ENCODE measurements around the gene ATR. TPM values are rescaled to one million over a fixed set of nuclear protein-coding genes. Genes with fewer than 3 reads are reported as not detected.
A peak's percentile ranks its signal among the peaks of the same experiment; 100 is the strongest.

ATR gene
- total RNA-seq, 1 donor from 2014 or later, result 29.1 TPM

- H3K36me3 Mint-ChIP-seq (ENCODE audit: low read depth), result peaks cover 62% of the 10 kb centered on the region
- no peak overlapping the region for H3K4me3 Mint-ChIP-seq (ENCODE audit: low read depth)
- intact Hi-C loops (cut with micrococcal nuclease), result no loop called here
- H3K27ac Mint-ChIP-seq, result peak overlapping the region; percentile 72
- no peak for DNase-seq (ENCODE audit: low spot score)
- peaks cover 8% of the 10 kb centered on the region for H3K9me3 Mint-ChIP-seq
- H3K4me1 Mint-ChIP-seq (ENCODE audit: low read depth), result peaks cover 22% of the 10 kb centered on the region
- no peaks in the 10 kb centered on the region for H3K27me3 Mint-ChIP-seq (ENCODE audit: low read depth)
These were observed 79.9 kb downstream of the ATR start for GRCh38 chr3:142498397-142499180.

GRCh38 chr3:142497729-142498128, 80.8 kb downstream of the ATR start:
- Mint-ChIP-seq H3K4me1 (ENCODE audit: low read depth) (peaks cover 22% of the 10 kb centered on the region), H3K36me3 (ENCODE audit: low read depth) (peaks cover 62% of the 10 kb centered on the region), H3K27ac (no peak overlapping the region), H3K4me3 (ENCODE audit: low read depth) (no peak overlapping the region), H3K27me3 (ENCODE audit: low read depth) (no peaks in the 10 kb centered on the region), H3K9me3 (peaks cover 8% of the 10 kb centered on the region)
- no peak for DNase-seq (ENCODE audit: low spot score)
- intact Hi-C loops (cut with micrococcal nuclease), result no loop called here

- H3K27ac Mint-ChIP-seq, result no peak overlapping the region
- DNase-seq (ENCODE audit: low spot score), result no peak
- no peaks in the 10 kb centered on the region for H3K9me3 Mint-ChIP-seq
- H3K27me3 Mint-ChIP-seq (ENCODE audit: low read depth), result no peaks in the 10 kb centered on the region
- intact Hi-C loops (cut with micrococcal nuclease), result no loop called here
- H3K4me3 Mint-ChIP-seq (ENCODE audit: low read depth), result no peak overlapping the region
- H3K4me1 Mint-ChIP-seq (ENCODE audit: low read depth), result peaks cover 9% of the 10 kb centered on the region
- peaks cover 64% of the 10 kb centered on the region for H3K36me3 Mint-ChIP-seq (ENCODE audit: low read depth)
These were observed 83.4 kb downstream of the ATR start for GRCh38 chr3:142495103-142495502.

GRCh38 chr3:142492184-142492583, 86.3 kb downstream of the ATR start:
- intact Hi-C loops (cut with micrococcal nuclease), result no loop called here
- Mint-ChIP-seq H3K4me3 (ENCODE audit: low read depth) (no peak overlapping the region), H3K4me1 (ENCODE audit: low read depth) (no peaks in the 10 kb centered on the region), H3K27ac (no peak overlapping the region), H3K36me3 (ENCODE audit: low read depth) (peaks cover 72% of the 10 kb centered on the region), H3K9me3 (no peaks in the 10 kb centered on the region), H3K27me3 (ENCODE audit: low read depth) (no peaks in the 10 kb centered on the region)
- no peak for DNase-seq (ENCODE audit: low spot score)

GRCh38 chr3:142489572-142490323, 88.8 kb downstream of the ATR start:
- H3K36me3 Mint-ChIP-seq (ENCODE audit: low read depth), result peaks cover 68% of the 10 kb centered on the region
- DNase-seq (ENCODE audit: low spot score), result no peak
- no peak overlapping the region for H3K27ac Mint-ChIP-seq
- H3K9me3 Mint-ChIP-seq, result no peaks in the 10 kb centered on the region
- no peak overlapping the region for H3K4me3 Mint-ChIP-seq (ENCODE audit: low read depth)
- intact Hi-C loops (cut with micrococcal nuclease), result no loop called here
- H3K4me1 Mint-ChIP-seq (ENCODE audit: low read depth), result peaks cover 1% of the 10 kb centered on the region
- no peaks in the 10 kb centered on the region for H3K27me3 Mint-ChIP-seq (ENCODE audit: low read depth)

- H3K9me3 Mint-ChIP-seq, result peaks cover 7% of the 10 kb centered on the region
- DNase-seq (ENCODE audit: low spot score), result no peak
- intact Hi-C loops (cut with micrococcal nuclease), result no loop called here
- H3K27ac Mint-ChIP-seq, result peak overlapping the region; percentile 8
- H3K36me3 Mint-ChIP-seq (ENCODE audit: low read depth), result peaks cover 78% of the 10 kb centered on the region
- H3K27me3 Mint-ChIP-seq (ENCODE audit: low read depth), result no peaks in the 10 kb centered on the region
- H3K4me1 Mint-ChIP-seq (ENCODE audit: low read depth), result peaks cover 1% of the 10 kb centered on the region
- no peak overlapping the region for H3K4me3 Mint-ChIP-seq (ENCODE audit: low read depth)
These were observed 93.6 kb downstream of the ATR start for GRCh38 chr3:142484912-142485435.

GRCh38 chr3:142481196-142481595, 97.3 kb downstream of the ATR start:
- DNase-seq (ENCODE audit: low spot score), result no peak
- H3K36me3 Mint-ChIP-seq (ENCODE audit: low read depth), result peaks cover 72% of the 10 kb centered on the region

GRCh38 chr3:142470826-142471225, 107.7 kb downstream of the ATR start:
- no peaks in the 10 kb centered on the region for H3K27me3 Mint-ChIP-seq (ENCODE audit: low read depth)
- H3K36me3 Mint-ChIP-seq (ENCODE audit: low read depth), result peaks cover 23% of the 10 kb centered on the region
- H3K27ac Mint-ChIP-seq, result no peak overlapping the region
- H3K4me1 Mint-ChIP-seq (ENCODE audit: low read depth), result peaks cover 2% of the 10 kb centered on the region
- no peak for DNase-seq (ENCODE audit: low spot score)
- intact Hi-C loops (cut with micrococcal nuclease), result no loop called here
- no peak overlapping the region for H3K4me3 Mint-ChIP-seq (ENCODE audit: low read depth)
- peaks cover 12% of the 10 kb centered on the region for H3K9me3 Mint-ChIP-seq

More at GRCh38 chr3:142481196-142481595, 97.3 kb downstream of the ATR start:
- intact Hi-C loops (cut with micrococcal nuclease), result no loop called here
- Mint-ChIP-seq H3K4me1 (ENCODE audit: low read depth) (peaks cover 1% of the 10 kb centered on the region), H3K4me3 (ENCODE audit: low read depth) (no peak overlapping the region), H3K9me3 (peaks cover 20% of the 10 kb centered on the region), H3K27me3 (ENCODE audit: low read depth) (no peaks in the 10 kb centered on the region), H3K27ac (no peak overlapping the region)

GRCh38 chr3:142468456-142468855, 110.1 kb downstream of the ATR start:
- Mint-ChIP-seq H3K27me3 (ENCODE audit: low read depth) (no peaks in the 10 kb centered on the region), H3K4me3 (ENCODE audit: low read depth) (no peak overlapping the region), H3K36me3 (ENCODE audit: low read depth) (peaks cover 19% of the 10 kb centered on the region), H3K9me3 (no peaks in the 10 kb centered on the region), H3K27ac (no peak overlapping the region), H3K4me1 (ENCODE audit: low read depth) (peaks cover 2% of the 10 kb centered on the region)
- no peak for DNase-seq (ENCODE audit: low spot score)
- intact Hi-C loops (cut with micrococcal nuclease), result no loop called here

- peaks cover 19% of the 10 kb centered on the region for H3K36me3 Mint-ChIP-seq (ENCODE audit: low read depth)
- H3K4me1 Mint-ChIP-seq (ENCODE audit: low read depth), result peaks cover 2% of the 10 kb centered on the region
- intact Hi-C loops (cut with micrococcal nuclease), result no loop called here
- no peaks in the 10 kb centered on the region for H3K27me3 Mint-ChIP-seq (ENCODE audit: low read depth)
- DNase-seq (ENCODE audit: low spot score), result no peak
- H3K27ac Mint-ChIP-seq, result no peak overlapping the region
- no peak overlapping the region for H3K4me3 Mint-ChIP-seq (ENCODE audit: low read depth)
- H3K9me3 Mint-ChIP-seq, result no peaks in the 10 kb centered on the region
These were observed 110.8 kb downstream of the ATR start for GRCh38 chr3:142467768-142468167.

- Mint-ChIP-seq H3K36me3 (ENCODE audit: low read depth) (peaks cover 40% of the 10 kb centered on the region), H3K4me1 (ENCODE audit: low read depth) (peaks cover 6% of the 10 kb centered on the region), H3K4me3 (ENCODE audit: low read depth) (no peak overlapping the region), H3K9me3 (no peaks in the 10 kb centered on the region), H3K27ac (no peak overlapping the region), H3K27me3 (ENCODE audit: low read depth) (no peaks in the 10 kb centered on the region)
- no peak for DNase-seq (ENCODE audit: low spot score)
- intact Hi-C loops (cut with micrococcal nuclease), result no loop called here
These were observed 117.8 kb downstream of the ATR start for GRCh38 chr3:142460689-142461088.

- intact Hi-C loops (cut with micrococcal nuclease), result no loop called here
These were observed 118.6 kb downstream of the ATR start for GRCh38 chr3:142459929-142460328.

GRCh38 chr3:142459096-142459495, 119.4 kb downstream of the ATR start:
- no peak overlapping the region for H3K4me3 Mint-ChIP-seq (ENCODE audit: low read depth)
- DNase-seq (ENCODE audit: low spot score), result no peak
- intact Hi-C loops (cut with micrococcal nuclease), result no loop called here
- peaks cover 6% of the 10 kb centered on the region for H3K4me1 Mint-ChIP-seq (ENCODE audit: low read depth)
- H3K27ac Mint-ChIP-seq, result no peak overlapping the region
- H3K36me3 Mint-ChIP-seq (ENCODE audit: low read depth), result peaks cover 35% of the 10 kb centered on the region
- no peaks in the 10 kb centered on the region for H3K9me3 Mint-ChIP-seq
- no peaks in the 10 kb centered on the region for H3K27me3 Mint-ChIP-seq (ENCODE audit: low read depth)

More at GRCh38 chr3:142459929-142460328, 118.6 kb downstream of the ATR start:
- Mint-ChIP-seq H3K27me3 (ENCODE audit: low read depth) (no peaks in the 10 kb centered on the region), H3K36me3 (ENCODE audit: low read depth) (peaks cover 38% of the 10 kb centered on the region), H3K4me3 (ENCODE audit: low read depth) (no peak overlapping the region), H3K4me1 (ENCODE audit: low read depth) (peaks cover 6% of the 10 kb centered on the region), H3K27ac (no peak overlapping the region), H3K9me3 (no peaks in the 10 kb centered on the region)
- DNase-seq (ENCODE audit: low spot score), result no peak
